ENCODE results near the gene SKP1. TPM values are rescaled to one million over a fixed set of nuclear protein-coding genes. Genes with fewer than 3 reads are reported as not detected.

The SKP1 gene
- total RNA-seq, 1 donor from 2014 or later: 248 TPM

DNA sequence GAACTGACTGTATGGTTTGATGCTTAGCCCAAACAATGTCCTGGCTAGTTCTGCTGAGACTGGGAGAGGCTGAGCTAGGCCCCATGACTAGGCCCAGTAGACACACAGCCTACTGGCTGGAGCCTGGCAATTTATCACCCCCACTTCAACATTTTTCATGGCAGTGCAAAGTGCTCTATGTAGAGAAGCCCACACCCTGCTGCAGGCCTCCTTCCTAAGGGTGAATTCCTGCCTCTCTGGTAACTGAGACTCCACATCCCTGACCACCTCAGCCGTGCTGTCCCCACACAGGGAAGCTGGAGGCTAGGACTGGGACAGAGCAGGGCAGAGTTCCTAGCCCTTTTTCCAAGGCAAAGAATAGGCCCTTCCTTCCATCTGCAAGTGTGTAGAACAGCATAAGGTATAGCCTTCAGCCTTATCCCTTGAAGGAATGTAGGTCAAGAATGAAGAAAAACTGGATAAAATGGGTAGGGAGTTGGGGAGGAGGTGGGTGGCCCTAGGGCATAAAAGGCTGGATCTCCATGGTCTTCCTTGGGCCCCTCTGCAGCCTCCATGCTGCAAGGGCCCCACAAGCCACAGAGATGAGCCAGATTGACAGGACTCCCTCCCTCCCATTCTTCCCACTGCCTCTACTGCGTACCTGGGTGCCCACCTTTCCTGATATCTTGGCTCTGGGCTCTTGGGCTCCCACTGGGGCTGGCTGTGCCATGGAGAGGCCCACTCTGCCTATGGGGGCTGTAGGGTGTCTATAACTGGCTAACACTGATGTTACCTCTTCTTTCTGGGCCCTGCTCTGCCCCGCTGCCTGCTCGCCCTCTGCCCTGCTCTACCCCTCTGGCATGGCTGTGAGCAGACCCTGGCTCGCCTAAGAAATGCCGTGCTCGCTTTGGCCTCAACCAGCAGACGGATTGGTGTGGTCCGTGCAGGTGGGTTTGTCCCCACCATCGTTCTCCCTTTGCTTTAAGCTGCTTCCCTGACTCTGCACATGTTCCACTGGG is 32.5 kb downstream of the SKP1 start:
- DNase-seq (ENCODE audit: low read depth, low spot score): no peak

DNA sequence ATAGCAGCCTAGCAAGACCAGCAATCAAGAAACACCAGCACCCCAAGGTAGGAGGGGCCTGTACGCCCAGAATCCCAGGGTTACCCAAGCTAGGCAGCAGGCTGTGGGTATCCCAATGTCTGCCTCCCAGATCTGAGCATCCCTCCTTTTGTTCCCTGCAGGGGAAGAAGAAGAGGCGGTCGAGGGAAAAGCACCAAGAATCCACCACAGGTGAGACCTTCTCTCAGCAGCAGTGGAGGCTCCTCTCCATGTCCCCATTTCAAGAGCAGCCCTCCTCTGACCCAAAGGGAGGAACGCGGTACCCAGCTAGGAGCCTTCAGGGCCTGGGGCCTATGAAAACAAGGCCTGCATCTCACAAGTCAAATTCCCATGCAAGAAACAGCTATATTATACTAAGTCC is 33.3 kb downstream of the SKP1 start:
- no peak for DNase-seq (ENCODE audit: low read depth, low spot score)

DNA sequence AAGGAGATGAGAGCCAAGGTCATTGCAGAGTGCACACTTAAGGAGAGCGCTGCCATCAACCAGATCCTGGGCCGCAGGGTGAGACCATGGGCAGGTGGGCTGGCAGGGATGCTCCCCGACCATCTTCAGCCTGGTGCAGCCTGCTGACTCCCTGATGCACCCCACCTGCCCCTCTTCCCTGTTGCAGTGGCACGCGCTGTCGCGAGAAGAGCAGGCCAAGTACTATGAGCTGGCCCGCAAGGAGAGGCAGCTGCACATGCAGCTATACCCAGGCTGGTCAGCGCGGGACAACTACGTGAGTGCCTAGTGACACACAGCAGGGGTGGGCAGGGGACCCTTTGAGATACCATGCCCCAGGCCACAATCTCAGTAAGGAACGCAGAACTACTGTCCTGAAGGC is 33.9 kb downstream of the SKP1 start:
- no peak for DNase-seq (ENCODE audit: low read depth, low spot score)

DNA sequence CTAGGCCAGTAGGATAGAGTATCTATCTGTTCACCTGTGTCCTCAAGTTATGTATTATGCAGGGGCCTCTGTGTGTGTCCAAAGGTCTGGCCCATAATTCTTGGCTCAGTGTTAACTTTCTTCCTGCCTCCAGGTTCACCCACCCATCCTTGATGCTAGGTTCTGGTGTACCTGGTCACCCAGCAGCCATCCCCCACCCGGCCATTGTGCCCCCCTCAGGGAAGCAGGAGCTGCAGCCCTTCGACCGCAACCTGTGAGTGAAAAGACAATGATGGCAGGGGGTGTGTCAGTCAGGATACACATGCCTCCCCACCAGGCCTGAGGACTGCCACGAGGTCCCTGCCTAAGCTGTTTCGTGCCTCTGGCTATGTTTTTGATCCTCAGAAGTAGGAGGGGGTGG is 34.7 kb downstream of the SKP1 start:
- no peak for DNase-seq (ENCODE audit: low read depth, low spot score)

- DNase-seq (ENCODE audit: low read depth, low spot score): no peak
Measured at GRCh38 chr5:134141331-134142050, 35.3 kb downstream of the SKP1 start.

- no peak for DNase-seq (ENCODE audit: low read depth, low spot score)
Measured at GRCh38 chr5:134140530-134141201, 36.1 kb downstream of the SKP1 start.

DNA sequence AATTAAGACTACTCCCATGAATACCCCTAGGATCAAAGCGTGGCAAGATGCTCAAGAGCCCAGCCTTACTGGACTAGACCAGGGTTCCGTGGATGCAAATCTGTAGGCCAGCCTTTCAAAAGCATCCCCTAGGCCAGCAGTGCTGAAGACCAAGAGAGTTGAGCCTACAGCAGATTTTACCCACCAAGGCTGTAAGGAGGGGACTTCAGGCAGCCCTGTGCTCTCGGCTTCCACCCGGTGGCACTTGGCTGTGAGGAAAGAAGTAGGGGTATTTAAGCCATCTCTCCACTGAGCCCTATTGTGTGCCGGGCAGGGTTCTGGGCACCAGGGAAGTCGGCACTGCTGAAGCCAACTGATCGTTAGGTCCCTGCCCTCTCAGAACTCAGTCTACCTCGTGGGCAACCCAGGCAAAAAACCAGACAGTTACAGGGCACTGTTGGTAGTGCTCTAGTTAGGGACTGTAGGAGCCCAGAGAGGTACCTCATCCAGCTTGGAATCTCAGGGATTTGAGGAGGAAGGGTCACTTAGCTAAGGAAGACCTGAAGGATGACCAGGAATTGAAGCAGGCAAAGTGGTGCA is 36.8 kb downstream of the SKP1 start:
- no peak for DNase-seq (ENCODE audit: low read depth, low spot score)

DNA sequence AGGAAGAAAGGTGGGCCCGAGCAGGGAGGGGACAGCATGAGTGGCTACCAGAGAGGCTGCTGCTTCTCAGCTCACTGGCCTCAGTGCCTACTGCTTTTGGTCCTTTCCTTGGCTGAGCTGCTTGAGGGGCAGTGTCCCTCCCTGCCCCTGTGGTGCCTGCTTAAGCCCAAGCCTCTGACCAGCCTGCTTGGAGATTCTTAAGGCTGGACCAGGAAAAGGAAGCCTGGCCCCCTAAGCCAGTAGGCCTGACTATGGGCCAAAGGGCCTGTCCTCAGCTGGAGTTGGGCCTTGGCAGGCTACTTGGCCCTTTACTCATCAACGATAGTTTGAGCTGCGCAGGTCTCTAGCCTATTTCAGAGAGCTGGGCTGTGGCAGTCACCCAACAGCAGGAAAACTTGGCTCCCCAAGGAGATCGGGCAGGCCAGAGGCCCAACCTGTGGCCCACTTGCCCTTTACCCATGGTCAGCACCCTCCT is 37.3 kb downstream of the SKP1 start:
- no peak for DNase-seq (ENCODE audit: low read depth, low spot score)

DNA sequence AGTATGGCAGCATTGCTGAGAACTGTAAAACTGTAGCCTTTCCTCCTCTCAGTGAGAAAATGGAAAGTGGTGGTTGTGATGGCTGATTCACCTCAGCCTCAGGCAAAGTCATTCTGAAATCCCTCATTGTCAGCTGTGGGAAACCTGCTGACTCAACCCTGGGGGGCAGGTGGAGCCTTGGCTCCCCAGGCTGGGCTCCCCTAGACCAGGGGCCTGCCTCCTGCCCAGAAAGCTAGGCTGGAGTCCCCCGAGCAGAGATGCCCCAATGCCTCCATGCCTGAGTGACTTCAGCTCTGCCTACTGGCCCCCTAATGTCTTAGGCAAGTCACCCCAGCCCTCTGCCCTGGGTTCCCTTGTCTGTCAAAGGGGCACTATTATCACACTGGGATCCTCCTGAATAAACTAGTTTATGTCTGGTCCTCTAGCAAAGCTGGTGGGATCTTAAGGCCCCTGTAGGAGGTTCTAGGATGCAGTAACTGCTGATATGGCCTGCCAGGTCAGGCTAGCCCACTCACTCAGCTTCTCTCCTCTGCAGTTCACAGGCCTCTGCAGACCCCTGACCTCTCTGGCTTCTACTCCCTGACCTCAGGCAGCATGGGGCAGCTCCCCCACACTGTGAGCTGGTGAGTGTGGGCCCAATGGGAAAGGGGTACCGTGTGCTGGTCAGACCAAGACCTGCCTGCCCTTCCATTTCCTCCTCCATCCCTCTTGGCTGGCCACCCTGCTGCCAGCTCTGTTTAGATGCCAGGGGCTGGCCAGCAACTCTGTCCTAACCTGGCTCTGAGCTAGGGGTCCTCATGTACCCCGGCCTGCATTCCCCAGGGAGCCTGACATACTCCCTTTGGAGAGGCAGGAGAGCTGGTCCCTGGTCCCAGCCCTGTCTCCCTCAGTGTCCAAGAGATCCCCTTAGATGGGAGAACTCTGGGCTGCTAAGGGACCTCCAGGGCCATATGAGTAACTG is 38.1 kb downstream of the SKP1 start:
- DNase-seq (ENCODE audit: low read depth, low spot score): no peak

- DNase-seq (ENCODE audit: low read depth, low spot score): no peak
Measured at GRCh38 chr5:134136771-134137170, 40.0 kb downstream of the SKP1 start.

GRCh38 chr5:134136221-134136631 is 40.5 kb downstream of the SKP1 start:
- no peak for DNase-seq (ENCODE audit: low read depth, low spot score)

DNA sequence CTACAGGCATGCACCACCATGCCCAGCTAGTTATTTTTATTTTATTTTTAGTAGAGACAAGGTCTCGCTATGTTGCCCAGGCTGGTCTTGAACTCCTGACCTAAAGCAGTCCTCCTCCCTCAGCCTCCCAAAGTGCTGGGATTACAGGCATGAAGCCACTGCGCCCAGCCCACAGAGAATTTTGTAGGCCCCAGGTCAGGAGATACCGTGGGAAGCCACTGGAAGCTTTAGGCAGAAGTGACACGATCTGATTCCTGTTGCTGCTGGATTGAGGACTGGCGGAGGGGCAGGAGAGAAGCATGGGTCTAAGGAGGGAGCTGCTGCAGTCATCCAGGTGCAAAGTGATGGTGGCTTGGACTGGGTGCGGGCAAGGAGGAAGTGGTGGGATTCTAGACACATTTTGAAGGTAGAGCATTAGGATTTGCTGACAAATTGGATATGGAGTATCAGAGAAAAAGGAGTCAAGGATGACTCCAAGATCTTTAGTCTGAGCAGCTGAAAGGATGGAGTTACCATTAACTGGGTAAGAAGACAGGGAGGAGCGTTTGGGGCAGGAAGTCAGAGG is 41.6 kb downstream of the SKP1 start:
- DNase-seq (ENCODE audit: low read depth, low spot score): no peak

- DNase-seq (ENCODE audit: low read depth, low spot score): no peak
Measured at GRCh38 chr5:134133995-134134541, 42.7 kb downstream of the SKP1 start.

DNA sequence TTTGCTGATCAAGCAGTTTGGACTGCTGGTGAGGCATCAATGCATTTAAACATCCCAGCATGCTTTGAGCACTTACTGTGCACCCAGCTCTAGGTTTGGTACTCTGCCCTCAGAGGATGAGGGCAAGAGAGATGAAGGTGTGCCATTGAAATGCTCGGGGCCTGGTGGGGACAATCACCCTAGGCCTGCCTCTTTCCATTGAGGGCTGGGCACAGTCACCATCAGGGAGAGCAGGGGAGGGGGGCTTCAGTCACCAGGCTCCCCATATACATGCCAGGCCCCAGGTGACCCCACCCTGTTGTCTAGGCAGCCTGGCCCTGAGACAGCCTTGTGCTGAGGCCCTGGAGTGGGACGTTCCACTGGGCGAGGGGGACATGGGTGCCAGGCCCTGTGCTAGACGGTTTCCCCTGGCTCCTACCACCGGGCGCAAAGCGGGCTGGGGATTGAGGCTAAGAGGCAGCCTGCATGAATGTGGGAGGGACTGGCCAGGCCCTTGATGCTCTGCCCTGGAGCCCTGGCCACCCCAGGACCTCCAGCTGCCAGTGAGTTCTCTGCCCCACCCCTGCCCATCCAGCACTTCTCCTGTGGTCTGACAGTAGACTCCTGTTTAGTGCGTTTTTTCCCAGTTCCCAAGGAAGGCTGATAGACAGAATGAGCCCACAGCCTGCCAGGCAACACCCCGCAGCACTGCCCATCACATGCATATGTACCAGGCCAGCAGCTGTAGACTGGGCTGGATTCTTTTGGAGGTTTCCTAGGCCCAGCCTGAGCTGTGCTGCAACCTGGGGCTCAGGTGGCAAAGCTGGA is 43.4 kb downstream of the SKP1 start:
- DNase-seq (ENCODE audit: low read depth, low spot score): no peak

DNA sequence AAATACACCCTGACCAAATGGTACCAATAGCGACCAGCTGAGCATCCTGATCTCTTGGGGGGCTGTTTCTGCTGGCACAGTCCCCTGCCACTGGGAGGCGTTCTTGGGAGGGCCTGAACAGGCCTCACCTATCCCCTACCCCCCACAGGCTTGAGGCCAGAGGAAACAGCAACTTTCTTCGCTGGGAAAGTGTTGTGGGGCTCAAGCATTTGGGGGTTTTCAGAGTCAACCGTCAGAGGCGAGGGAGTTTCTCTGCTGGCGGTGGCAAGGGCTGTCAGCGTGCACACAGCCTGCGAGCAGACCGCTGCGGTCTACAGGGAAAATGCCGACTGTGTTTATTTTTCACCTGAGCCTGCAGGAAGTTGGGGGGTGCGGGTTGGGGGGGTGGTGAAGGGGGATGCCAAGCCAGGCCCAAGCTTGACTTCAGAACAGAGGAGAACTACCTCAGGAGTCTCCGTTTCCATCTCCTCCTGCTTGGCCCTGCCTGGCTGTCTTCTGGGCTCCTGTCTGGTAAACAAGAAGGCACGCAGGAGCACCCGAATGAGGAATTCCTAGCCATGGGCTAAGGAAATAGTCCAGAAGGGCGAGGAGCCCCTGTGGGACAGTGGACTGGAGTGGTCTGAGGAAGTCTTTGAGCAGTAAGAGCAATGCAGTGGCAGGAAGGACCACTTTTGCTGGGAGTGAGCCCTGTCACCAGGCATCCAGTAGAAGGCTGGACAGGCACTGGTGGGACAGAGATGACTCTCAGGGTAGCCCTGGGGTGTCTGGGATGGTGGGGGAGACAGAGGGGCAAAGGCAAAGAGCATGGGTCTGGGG is 44.2 kb downstream of the SKP1 start:
- no peak for DNase-seq (ENCODE audit: low read depth, low spot score)

DNA sequence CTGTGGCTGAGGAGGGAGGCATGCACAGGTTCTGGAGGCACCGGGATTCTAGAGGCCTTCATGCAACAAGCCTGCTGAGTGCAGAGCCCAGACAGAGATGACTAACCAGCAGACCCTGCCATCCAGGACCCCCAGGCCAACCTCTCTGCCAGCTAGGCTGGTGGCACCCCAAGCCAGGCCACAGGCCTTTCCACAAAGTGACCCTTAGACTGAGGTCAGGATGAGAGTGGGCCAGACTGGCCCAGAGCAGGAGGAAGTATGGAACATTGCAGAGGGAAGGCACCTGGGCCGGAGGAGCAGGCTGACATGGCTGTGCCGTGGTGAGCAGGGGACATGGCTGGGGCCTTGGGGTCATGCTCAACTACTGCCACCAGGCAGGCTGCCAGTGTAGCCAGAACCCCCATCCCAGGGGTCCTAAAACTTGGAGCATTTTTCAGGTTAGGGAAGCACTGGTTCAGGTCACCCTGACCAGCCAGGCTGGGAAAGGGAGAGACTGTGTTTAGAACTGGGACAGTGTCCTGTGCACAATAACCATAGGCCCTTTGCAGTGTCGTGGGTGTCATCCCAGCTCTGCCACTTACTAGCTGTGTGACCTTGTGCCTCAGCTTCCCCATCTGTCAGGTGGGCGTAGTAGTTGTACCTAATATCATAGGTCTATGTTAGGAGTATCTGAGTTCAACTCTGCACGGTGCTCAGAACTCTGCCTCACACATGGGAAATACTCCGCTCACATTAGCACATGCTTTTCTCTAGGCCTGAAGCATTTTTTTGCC is 45.0 kb downstream of the SKP1 start:
- no peak for DNase-seq (ENCODE audit: low read depth, low spot score)

DNA sequence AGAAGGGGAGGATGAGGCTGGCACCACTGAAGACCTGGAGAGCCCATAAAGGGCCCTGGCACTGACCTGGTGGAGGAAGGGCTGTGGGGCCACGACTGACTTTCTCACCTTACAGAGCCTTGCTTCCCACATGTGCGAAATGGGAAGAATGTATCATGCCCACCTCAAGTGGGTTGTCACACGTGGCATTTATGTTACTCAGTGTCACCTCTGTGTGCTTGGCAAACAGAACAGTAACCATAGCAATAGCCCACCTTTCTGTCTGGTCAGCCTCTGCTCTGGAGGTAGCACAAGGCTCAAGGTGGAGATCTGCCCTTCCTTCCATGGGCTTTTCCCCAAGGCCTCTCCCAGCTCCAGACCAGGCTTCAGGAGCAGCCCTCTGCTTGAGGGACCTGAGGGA is 45.6 kb downstream of the SKP1 start:
- DNase-seq (ENCODE audit: low read depth, low spot score): no peak
